Measurements from ENCODE around the gene GNA14. TPM values are rescaled to one million over a fixed set of nuclear protein-coding genes. Genes with fewer than 3 reads are reported as not detected.
"Not testable (repeated sequence)": the region's sequence is repeated elsewhere in the genome, so short reads cannot be mapped to it uniquely, and the experiment has no call there.

Gene GNA14
- total and polyA plus RNA-seq, 5 experiments from 2014 or later, result 0.17 TPM; not detected in 4

DNA sequence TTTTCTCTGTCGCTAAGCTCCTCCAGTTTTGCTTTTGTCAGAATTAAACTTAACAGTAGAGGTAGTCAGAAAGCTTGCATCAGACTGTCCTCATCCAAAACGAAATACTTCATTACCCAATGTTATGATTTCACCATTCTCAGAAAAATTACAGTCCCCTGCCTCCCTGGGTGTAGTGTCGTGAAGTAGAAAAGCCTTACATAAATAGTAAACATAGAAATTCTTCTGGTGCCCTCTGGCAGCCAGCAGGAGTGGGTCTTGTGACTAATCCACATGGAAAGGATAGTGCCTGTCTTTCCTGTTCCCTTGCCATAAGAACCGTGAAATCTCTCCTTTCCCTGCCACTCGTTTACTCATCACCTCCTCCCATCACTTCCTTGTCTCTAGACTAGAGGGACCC is 230.6 kb downstream of the GNA14 start:
- DNase-seq (no peak), ATAC-seq (no peak)
- Mint-ChIP-seq H3K4me1 (peaks cover 0 to 1% (median 0%) of the 10 kb centered on the region in 4 donors), H3K27ac (peak overlapping the region in 1 of 10 donors; percentile 63), H3K9me3 (no peaks in the 10 kb centered on the region), H3K27me3 (no peaks in the 10 kb centered on the region), H3K36me3 (peaks cover 0 to 4% (median 3%) of the 10 kb centered on the region in 3 donors), H3K4me3 (no peak overlapping the region)
- POLR2A ChIA-PET, result no interaction called here

DNA sequence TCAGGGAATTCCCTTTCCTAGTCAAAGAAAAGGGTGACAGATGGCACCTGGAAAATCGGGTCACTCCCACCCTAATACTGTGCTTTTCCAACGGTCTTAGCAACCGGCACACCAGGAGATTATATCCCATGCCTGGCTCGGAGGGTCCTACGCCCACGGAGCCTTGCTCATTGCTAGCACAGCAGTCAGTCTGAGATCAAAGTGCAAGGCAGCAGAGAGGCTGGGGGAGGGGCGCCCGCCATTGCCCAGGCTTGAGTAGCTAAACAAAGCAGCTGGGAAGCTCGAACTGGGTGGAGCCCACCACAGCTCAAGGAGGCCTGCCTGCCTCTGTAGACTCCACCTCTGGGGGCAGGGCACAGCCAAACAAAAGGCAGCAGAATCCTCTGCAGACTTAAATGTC is 239.6 kb downstream of the GNA14 start:
- H3K27me3 Mint-ChIP-seq, H3K27ac Mint-ChIP-seq, DNase-seq, H3K4me1 Mint-ChIP-seq, H3K4me3 Mint-ChIP-seq, H3K9me3 Mint-ChIP-seq, POLR2A ChIA-PET, ATAC-seq: not testable (repeated sequence)
- peaks cover 16 to 48% (median 40%) of the 10 kb centered on the region in 3 donors for H3K36me3 Mint-ChIP-seq

DNA sequence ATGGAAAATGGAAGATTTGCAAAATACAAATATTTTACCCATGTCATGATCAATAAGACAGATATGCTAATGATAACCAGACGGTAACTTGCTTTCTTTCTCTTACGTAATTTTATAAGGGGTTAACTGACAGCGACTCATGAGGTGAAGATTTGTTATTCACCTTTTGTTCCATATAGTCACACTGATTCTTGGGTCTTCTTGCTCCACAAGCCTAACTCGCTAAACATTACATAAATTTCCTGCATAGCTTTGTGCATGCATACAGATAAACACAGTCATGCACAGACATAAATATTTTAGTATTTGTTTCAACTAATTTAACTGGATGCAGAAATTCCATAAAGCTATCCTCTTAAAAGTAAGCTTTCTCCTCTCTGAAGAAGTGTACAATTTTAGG is 244.9 kb downstream of the GNA14 start:
- H3K27me3 Mint-ChIP-seq, result no peaks in the 10 kb centered on the region
- no peak for ATAC-seq
- POLR2A ChIA-PET, result no interaction called here

DNA sequence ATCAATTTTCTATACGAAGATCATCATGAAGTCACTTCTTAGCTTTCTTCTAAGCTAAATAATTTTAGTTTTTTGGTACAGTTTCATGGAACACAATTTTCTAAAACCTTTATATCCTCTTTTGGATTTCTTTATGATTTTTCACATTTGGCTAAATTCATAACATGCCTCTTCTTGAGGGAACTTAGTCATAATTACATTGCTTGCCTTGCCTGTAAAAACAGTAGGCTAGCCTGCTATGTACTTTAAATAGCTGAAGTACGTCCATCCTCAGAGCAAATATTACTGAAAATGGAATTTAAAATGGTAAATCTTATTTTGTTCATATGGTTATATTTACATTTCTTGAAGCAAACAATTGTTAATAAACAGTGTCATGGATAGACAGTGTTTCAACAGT is 245.8 kb downstream of the GNA14 start:
- Mint-ChIP-seq H3K27ac (no peak overlapping the region), H3K4me1 (no peaks in the 10 kb centered on the region), H3K27me3 (no peaks in the 10 kb centered on the region), H3K9me3 (no peaks in the 10 kb centered on the region), H3K36me3 (peaks cover 6 to 40% (median 36%) of the 10 kb centered on the region in 3 donors), H3K4me3 (no peak overlapping the region)
- DNase-seq (no peak), ATAC-seq (no peak)
- POLR2A ChIA-PET, result no interaction called here

More for the DNA sequence above, 244.9 kb downstream of the GNA14 start:
- peaks cover 10 to 46% (median 44%) of the 10 kb centered on the region in 3 donors for H3K36me3 Mint-ChIP-seq
- peaks cover 0 to 2% (median 0%) of the 10 kb centered on the region in 4 donors for H3K4me1 Mint-ChIP-seq
- H3K4me3 Mint-ChIP-seq, result no peak overlapping the region
- DNase-seq, result no peak
- H3K9me3 Mint-ChIP-seq, result peaks cover 0 to 4% (median 0%) of the 10 kb centered on the region in 9 donors
- H3K27ac Mint-ChIP-seq, result no peak overlapping the region

DNA sequence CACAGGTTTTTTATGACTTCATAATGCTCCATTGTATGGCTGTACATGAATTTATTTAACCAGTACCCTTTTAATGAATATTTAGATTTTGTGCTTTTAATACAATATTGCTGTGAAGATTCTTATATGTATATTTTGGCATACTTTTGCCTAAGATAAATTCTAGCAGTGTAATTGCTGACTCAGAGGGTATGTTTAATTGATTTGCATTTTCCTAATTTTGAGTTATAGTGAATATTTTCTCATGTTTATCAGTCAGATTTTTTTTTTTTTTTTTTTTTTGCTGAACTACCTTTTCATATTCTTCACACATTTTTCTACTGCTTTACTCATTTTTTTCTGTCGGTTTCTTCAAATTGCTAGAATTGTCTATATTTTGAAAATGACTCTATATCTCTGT is 248.2 kb downstream of the GNA14 start:
- ATAC-seq, result no peak
- DNase-seq, result no peak
- POLR2A ChIA-PET, result no interaction called here
- Mint-ChIP-seq H3K9me3 (no peaks in the 10 kb centered on the region), H3K27me3 (no peaks in the 10 kb centered on the region), H3K36me3 (peaks cover 0 to 18% (median 17%) of the 10 kb centered on the region in 3 donors), H3K27ac (no peak overlapping the region), H3K4me1 (no peaks in the 10 kb centered on the region), H3K4me3 (no peak overlapping the region)

DNA sequence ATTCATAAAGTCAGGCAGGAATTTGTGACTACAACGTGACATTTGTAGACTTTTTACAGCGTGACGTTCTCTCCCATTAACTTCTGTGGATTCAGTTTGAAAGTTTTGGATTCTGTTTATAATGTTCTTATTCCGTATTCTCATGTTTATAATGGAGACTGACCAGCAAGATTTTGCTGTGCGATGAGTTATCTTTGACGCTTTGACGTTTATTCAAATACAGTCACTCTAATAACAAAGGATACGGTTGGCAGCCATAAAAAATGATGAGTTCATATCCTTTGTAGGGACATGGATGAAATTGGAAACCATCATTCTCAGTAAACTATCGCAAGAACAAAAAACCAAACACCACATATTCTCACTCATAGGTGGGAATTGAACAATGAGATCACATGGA is 249.5 kb downstream of the GNA14 start:
- DNase-seq, ATAC-seq, POLR2A ChIA-PET, H3K4me3 Mint-ChIP-seq, H3K9me3 Mint-ChIP-seq, H3K4me1 Mint-ChIP-seq, H3K27me3 Mint-ChIP-seq, H3K27ac Mint-ChIP-seq: not testable (repeated sequence)
- H3K36me3 Mint-ChIP-seq, result peaks cover 0 to 11% (median 8%) of the 10 kb centered on the region in 3 donors

DNA sequence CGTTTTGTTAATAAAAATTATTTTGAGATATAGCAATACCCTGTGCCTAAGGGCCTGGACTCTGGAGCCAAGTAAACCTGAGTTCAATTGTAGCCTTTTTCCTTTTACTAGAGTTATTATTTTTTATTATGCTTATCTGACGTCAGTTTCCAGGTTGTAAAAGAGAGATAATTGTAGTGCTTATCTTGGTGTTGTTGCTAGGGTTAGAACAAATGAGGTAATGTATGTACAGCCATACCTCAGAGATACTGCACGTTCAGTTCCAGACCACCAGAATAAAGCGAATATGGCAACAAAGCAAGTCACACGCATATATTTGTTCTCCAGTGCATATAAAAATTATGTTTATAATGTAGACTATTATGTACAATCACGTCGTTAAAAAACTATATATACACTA is 255.8 kb downstream of the GNA14 start:
- Mint-ChIP-seq H3K4me1 (no peaks in the 10 kb centered on the region), H3K27me3 (no peaks in the 10 kb centered on the region), H3K36me3 (peaks cover 0 to 13% (median 7%) of the 10 kb centered on the region in 3 donors), H3K9me3 (no peaks in the 10 kb centered on the region), H3K27ac (no peak overlapping the region), H3K4me3 (no peak overlapping the region)
- DNase-seq, result no peak
- POLR2A ChIA-PET, result no interaction called here
- ATAC-seq, result no peak

DNA sequence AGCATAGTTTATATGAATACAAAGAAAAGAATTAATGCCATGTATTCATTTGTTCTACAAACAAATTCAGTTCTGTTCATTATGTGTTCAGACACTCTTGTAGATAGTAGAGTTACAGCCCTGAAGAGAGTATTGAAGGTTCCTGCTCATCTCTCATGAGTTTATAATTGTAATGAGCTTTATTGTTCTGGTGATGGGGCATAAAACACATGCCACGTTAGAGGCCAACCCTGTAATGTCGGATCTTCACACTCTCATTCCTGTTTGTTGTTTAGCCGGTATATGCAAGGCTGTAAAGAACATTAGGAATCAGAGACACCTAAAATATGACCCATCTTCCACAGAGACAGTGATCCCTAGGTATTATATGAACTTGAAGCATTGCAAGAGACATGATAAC is 256.3 kb downstream of the GNA14 start:
- Mint-ChIP-seq H3K4me3 (no peak overlapping the region), H3K27me3 (no peaks in the 10 kb centered on the region), H3K9me3 (no peaks in the 10 kb centered on the region), H3K27ac (no peak overlapping the region), H3K36me3 (peaks cover 0 to 13% (median 7%) of the 10 kb centered on the region in 3 donors), H3K4me1 (no peaks in the 10 kb centered on the region)
- ATAC-seq (no peak), DNase-seq (no peak)
- POLR2A ChIA-PET, result no interaction called here

DNA sequence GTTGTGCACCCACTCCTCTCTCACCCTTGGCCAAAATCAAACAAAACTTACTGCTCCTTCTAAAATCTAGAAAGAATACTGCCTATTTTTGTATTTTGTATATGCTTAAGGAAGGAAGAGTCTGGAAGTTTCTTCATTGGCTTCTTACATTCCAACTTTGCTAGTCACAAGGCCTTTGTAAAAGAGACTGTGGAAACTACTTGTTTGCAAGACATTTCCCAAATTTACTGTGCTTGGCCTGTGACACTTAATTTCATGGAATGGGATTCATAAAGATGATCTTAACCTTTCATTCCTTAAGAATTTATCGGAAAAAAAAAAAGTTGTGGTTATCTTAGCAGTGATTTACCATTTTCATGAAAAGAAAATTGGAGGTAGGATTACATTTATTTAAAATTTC is 261.9 kb downstream of the GNA14 start:
- Mint-ChIP-seq H3K36me3 (peaks cover 0 to 28% (median 16%) of the 10 kb centered on the region in 3 donors), H3K4me3 (no peak overlapping the region), H3K27ac (no peak overlapping the region), H3K27me3 (no peaks in the 10 kb centered on the region), H3K4me1 (no peaks in the 10 kb centered on the region), H3K9me3 (no peaks in the 10 kb centered on the region)
- POLR2A ChIA-PET, result no interaction called here
- ATAC-seq (no peak), DNase-seq (no peak)

DNA sequence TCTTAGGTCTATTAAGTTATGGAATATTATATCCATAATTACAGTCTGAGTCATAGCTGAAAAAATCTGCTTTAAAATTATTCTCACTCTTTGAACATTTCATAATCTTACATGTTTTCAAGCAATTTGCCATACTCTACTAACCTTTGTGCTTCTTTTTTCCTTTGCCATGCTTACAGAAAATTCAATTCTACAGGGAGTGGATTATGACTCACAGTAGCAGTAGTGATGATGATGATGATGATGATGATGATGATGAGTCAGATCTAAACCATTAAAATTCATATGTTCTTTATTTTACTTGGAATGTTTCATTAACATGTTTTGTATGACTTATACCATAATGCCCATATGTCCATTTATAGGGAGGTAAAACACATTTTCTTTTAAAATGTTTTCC is 263.7 kb downstream of the GNA14 start:
- H3K9me3 Mint-ChIP-seq, result no peaks in the 10 kb centered on the region
- no peak overlapping the region for H3K27ac Mint-ChIP-seq
- POLR2A ChIA-PET, result no interaction called here
- no peak for ATAC-seq
- H3K4me3 Mint-ChIP-seq, result no peak overlapping the region
- H3K36me3 Mint-ChIP-seq, result peaks cover 0 to 20% (median 14%) of the 10 kb centered on the region in 3 donors
- no peaks in the 10 kb centered on the region for H3K27me3 Mint-ChIP-seq
- no peaks in the 10 kb centered on the region for H3K4me1 Mint-ChIP-seq
- DNase-seq, result no peak

DNA sequence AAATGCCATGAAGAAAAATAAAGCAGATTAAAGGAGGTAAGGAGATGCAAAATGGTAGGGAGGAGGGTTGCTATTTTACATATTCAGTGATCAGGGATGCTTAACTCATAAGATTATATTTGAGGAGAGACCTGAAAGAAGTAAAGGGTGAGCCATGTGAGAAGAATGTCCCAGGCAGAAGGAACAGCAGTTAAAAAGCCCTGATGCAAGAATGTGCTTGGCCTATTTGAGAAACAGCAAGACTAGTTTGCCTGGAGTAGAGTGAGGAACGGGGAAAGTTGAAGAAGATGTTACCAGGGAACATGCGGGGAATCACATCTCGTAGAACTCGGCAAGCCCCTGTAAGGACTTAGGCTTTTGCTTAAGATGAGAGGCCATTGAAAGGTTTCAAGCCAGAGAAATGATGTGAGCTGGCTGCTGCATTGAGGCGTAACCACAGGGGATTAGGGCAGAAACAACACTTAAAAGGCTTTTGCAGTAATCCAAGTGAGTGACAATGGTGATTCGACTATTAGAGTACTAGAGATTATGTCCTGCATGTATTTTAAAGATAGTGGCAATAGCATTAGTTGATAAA is 272.1 kb downstream of the GNA14 start:
- Mint-ChIP-seq H3K36me3 (peaks cover 3 to 27% (median 21%) of the 10 kb centered on the region in 3 donors), H3K4me3 (no peak overlapping the region), H3K9me3 (peaks cover 0 to 8% (median 2%) of the 10 kb centered on the region in 9 donors), H3K27ac (peak overlapping the region in 1 of 10 donors; percentile 44), H3K27me3 (no peaks in the 10 kb centered on the region), H3K4me1 (no peaks in the 10 kb centered on the region)
- no peak for DNase-seq
- ATAC-seq, result no peak
- POLR2A ChIA-PET, result no interaction called here

DNA sequence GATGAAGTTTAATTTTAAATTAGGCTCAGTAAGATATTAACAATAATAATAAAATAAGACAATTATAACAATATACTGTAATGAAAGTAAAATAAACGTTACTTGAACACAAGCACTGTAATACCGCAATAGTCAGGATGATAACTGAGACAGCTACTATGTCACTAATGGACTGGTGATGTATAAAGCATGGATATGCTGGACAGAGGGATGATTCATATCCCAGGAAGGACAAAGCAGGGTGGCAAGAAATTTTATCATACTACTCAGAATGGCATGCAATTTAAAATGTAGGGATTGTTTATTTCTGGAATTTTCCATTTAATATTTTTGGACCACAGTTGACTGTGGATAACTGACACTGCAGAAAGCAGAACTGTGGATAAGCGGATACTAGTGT is 273.9 kb downstream of the GNA14 start:
- POLR2A ChIA-PET, result no interaction called here
- no peak overlapping the region for H3K4me3 Mint-ChIP-seq
- peaks cover 0 to 16% (median 3%) of the 10 kb centered on the region in 9 donors for H3K9me3 Mint-ChIP-seq
- DNase-seq (no peak), ATAC-seq (no peak)
- no peaks in the 10 kb centered on the region for H3K27me3 Mint-ChIP-seq
- no peaks in the 10 kb centered on the region for H3K4me1 Mint-ChIP-seq
- peaks cover 14 to 40% (median 35%) of the 10 kb centered on the region in 3 donors for H3K36me3 Mint-ChIP-seq
- no peak overlapping the region for H3K27ac Mint-ChIP-seq

All from naive thymus-derived CD8-positive, alpha-beta T cell (primary cell).